Ureter (tissue), 1 donor: ENCODE measurements around the gene NCKAP5. TPM values are rescaled to one million over a fixed set of nuclear protein-coding genes. Genes with fewer than 3 reads are reported as not detected.

Experiments
- DNase-seq: peaks from one replicate; pipeline ENCODE4 v3.0.0-alpha.2; 2020; ENCODE audit warnings: low spot score
- total RNA-seq: library from RNA; stranded (reverse); gene quantifications from one replicate; pipeline ENCODE4 v1.2.4, GENCODE V29; 2023
- donor health status: DM: yes; HTN: yes; CAD: no.

NCKAP5 gene
- total RNA-seq, 1 donor from 2014 or later = 7.3 TPM

DNA sequence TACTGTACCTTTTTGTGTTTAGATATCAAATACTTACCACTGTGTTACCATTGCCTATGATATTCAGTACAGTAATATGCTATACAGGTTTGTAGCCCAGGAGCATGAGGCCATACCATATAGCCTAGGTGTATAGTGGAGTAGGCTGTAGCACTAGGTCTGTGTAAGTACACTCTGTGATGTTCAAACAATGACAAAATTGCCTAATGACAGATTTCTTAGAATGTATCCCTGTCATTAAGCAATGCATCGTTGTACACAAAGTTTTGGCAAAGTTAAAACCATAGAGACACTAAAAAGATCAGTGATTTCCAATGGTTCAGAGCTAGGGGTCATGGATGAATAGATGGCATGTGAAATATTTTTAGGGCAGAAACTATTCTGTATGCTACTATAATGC is 415.5 kb downstream of the NCKAP5 start:
- no peak for DNase-seq

DNA sequence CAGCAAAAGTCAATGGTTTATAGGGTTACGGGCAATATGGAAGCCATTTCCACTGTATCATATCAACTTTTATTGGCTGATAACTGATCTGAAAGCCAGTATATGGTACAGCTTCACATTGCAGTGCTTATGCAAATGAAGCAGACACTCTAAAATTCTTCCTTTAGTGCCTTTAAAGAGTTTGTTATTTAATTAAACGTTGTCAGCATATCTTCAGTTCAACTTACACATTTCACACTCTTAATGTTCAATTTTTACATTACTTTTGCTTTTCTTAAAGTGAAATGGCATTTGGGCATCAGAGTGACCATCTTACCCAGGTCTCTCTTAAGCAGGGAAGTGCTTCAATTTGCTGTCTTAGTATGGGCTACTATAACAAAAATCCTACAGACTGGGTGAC is 420.1 kb downstream of the NCKAP5 start:
- no peak for DNase-seq

DNA sequence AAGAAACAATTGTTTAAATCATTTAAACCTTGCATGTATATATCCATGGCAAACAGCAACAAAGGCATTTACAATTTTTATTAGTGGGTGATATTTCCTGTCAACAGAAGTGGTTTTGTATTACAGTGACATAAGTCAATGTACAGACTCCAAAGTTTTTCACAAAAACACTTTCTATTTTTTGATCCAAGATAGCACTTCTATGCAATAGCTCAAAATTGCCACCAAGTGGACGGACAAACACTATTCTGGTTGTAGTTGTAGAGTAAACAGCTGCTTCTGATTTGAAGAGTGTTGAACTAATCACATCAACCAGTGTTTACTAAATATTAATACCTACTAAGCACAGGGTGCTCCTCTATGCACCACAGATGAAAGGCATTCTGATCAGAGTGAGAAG is 421.4 kb downstream of the NCKAP5 start:
- no peak for DNase-seq

DNA sequence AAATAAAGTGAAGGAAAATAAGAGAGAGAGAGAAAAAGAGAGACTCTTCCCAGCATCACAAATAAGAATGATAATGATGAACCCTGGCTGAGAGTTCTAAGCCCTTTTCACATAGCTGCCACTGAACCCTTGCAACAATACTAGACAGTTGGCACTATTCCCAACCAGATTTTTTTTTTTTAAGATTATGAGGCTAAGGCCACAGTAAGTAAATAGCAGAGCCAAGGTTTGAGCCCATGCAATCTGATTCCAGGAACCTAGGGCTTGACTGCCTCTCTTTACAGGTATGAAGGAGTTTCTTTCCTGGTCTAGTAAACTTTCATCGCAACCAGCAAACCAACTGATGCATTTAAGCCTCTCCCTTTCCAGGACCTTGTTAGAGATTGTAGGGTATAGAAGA is 424.6 kb downstream of the NCKAP5 start:
- no peak for DNase-seq

DNA sequence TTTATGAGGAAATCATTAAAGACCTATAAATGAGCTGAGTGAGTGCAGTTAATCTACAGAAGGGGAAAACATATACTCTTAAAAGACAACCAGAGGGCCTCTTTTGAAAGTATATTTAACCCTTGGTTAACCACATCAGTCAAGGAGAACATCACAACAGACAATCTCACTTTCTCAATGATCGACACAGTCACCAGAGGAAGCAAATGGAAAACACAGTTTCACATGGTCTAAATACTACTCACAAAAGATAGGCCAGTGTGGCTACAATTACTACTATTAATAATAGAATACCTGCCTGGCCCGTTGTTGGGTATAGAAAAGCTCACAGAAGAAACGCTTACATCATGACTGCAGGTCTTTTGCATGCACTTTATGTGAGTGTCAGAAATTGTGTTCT is 426.2 kb downstream of the NCKAP5 start:
- no peak for DNase-seq

DNA sequence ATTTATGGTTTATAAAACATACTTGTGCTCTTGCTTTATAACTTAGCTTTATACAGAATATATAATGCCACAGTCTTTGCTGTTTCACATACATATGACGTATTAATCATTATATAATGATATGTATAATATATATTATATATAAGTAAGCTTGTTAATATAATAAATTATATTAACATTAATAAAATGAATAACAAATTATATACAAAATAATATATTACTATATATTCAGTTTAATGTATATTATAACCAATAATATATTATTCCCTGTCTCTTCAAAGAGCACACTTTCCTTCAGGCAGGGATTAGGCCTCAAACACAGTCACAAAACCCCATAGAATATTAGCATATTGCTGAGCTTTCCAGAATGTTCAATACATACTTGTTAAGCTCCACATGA is 427.6 kb downstream of the NCKAP5 start:
- DNase-seq = no peak

DNA sequence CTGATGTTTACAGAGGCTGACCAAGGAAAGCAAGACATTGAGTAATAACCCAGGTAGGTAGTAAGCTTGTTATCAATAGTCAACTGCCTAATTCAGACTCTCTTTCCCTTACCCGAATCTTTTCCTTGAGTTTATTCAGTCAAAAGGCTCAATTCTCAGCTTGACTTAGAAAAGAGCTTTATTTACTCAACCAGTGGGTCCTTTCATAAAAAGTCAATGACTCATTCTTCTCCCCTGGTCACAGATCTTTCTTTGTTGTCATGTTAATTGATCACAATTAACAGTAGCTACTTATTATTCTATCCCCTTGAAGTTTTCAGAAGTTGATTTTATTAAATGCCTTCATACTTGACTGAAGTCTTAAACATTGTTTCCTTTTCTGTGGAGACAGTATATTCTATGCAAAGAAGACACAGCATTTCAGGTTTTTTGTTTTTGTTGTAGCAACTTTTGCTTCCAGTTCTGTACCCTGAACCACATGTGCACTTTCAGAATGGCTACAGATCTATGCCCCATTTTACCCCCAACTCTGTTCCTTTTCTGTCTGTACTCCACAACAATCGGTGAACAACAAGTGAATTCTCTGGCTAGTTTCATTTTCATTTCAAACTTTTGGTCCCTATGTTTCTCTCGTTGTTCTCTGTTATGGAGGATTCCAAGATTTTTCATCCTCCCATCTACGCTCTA is 428.3 kb downstream of the NCKAP5 start:
- DNase-seq = no peak

DNA sequence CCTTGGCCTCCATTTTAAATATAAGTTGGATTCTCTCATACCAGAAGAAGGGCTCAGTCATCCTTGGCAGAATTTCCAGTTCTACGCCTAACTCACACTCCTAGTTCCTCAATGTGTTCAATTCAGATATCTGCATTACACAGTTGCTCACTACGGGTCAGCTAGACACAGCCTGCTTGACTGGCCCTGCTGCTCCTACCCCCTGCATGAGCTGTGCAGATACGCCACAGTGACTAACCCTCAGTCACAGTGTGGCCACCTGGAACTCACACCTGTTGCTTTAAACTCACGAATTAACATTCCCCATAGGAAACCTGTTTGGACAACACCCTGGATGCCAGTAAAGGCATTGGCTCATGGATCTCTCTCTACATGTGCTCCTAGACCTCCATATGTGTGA is 429.6 kb downstream of the NCKAP5 start:
- no peak for DNase-seq

DNA sequence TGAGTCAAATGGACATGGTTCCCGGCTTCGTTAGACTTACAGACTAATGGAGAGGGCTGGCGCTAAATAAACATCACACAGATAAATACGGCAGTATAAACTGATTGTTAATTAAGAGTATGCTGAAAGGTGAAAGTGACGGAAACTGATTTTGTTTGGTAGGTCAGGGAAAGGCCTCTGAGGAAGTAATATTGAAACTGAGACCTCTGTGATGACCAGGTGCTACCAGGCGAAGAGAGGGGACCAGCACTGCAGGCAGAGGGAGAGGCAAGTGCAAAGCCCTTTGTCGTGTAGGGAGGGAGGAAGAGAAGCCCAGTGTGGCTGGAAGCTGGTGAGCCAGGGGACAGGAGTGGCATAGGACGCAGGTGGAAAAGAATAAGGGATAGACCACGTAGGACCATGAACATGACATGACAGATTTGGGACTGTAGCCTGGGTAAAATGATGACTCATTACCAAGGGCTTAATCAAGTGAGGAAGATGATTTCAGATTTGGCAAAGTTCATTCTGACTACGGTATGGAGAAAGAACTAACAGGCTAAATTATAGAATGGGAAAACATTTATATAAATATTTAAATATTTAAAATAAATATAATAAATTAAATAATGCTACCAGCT is 433.1 kb downstream of the NCKAP5 start:
- no peak for DNase-seq

DNA sequence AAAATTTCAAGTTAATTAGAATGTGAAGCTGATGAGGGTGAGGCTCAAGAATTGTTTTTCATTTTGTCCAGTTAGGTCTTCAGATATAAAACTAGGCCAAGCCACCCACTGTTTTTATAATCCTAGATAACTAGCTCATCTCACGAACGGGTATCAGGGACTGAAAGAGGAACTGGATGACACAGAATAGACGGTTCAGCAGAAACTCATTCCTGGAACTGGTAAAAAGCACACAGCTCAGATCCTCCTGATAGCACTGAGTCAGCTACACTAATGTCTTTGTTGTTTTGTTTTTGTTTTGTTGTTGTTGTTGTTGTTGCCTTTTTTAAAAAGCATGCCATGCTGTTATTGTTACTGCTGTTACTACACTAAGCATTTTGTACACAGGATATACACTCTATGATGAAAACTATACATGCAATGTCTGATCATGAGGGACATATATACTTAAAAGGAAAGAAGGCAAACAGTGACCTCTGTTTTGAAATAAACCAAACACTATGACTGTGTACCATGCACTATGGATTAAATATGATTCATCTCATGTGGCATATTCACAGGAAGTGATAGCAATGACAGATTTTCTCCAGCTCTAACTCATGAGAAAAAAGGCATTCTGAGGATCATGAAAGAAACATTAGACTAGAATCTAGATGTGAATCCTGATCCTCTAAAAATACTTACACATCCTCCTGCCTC is 437.6 kb downstream of the NCKAP5 start:
- DNase-seq = no peak

DNA sequence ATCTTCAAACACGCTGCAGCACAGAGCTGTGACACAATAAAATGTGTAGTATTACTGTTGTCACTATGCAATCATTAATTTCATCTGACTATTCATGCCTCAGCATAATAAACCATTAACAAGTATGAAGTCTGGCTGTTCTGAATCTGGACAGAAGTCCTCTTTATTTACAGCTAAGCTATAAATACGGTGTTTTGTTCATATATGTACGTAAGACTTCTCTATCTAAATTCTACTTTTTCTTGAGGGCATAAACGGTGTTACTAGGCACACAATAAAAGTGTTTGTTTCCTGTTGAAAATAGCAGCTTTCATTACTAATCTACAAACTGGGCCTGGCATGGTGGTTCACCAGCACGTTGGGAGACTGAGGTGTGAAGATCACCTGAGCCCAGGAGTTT is 443.8 kb downstream of the NCKAP5 start:
- DNase-seq = no peak

DNA sequence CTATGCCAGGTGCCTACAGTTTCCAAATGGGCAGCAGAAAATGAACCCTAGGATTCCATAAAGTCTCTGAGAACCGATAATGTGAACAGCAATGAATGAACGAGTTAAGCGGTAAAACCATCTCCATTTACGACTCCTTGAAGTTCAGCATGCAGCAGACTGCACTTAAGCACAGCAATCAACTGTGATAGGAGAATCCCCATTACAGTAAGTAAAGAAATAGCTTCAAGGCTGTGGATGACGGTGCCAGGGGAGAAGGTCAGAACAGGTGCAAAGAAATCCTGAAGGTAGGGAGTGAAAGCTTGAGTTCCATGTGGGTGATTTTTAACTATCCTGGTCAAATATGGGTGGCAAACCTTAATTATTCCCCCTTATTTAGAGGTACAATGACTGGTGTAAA is 444.4 kb downstream of the NCKAP5 start:
- DNase-seq = no peak

DNA sequence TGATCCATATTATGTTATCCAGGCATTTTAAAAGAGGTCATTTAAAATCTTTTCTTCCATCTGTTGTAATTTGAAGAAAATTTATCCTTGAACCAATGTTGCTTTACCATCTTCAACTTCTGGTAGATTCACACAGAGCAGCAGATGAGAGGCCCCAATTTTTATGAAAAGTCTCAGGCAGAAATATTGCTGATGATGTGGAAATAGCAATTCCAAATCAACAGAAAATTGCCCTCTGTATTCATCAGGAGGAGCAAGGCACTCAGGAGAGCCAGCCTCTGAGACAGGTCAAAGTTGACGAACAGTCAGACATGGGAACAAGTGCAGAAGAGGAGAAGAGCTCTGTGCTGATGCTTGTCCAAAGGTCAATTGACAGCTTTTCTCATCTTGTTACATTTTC is 444.9 kb downstream of the NCKAP5 start:
- DNase-seq = no peak

DNA sequence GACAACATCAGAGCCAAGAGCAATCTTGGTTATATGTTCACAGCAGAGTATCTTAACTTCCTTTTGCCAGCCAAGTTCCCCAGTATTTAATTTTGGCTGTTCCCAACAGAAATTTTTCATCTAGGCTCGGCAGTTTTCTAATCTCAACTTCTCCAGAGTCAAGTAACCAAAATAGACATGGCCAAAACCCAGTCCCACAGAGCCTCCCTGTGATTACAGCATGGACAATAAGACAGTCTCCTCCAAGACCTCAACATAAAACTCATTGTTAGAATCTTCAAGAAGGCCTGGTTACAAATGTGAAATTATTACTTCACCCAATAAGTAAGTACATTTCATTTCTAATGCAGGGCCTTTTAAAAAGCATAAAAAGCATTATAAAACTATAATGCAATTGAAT is 445.7 kb downstream of the NCKAP5 start:
- no peak for DNase-seq

DNA sequence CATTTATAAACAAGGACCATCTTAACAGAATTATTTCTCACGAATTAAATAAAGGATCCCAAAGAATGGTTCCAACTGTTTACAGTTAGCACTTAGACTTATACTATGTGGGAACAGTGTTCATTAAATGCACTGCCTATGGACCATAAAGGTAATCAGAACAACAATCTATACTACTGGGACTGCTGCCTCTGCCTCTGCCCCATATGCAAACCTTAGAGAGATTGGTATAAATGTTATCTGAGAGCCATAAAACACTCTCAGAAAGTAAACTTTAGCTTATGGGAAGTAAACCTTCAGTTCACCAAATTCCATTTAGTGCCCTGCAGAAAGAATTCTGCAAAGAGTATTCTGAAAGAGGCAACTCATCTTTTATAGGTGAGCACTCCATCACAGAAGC is 448.0 kb downstream of the NCKAP5 start:
- no peak for DNase-seq

DNA sequence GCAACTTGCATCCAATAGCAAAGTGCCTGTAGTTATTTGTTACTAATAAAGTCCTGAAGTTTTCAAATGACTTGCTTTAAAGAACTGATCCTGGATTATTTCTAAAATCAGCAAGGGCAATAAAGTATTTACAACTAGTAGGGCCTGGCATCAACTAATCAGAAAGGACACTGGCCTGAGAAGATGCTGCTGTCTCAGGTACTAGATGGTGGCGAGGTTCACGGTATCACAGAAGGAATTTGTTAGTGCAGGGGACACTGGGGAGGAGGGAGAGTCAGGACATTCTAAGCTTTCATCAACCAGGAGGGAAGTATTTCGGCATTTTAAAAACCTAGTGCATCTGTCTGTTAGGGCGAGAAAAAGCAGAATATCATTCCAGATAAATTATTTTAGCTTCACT is 458.1 kb downstream of the NCKAP5 start:
- DNase-seq = no peak

DNA sequence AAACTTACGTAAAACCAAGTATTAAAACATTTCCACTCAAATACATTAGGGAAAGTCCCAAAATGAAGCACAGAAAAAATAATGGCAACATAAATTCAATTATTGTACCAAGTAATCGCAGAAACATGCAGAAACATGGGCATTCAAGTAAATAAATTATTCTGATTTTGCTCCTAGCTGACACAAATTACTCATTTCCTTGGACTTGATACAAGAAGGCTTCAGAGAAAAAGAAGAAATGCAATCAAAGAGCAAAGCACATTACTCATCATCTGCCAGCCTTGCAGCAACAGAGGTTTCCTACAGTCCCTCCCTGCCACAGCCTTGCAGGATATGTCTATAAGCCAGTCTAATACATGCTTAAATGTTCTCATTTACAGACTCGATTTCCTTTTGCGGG is 458.5 kb downstream of the NCKAP5 start:
- DNase-seq = no peak

DNA sequence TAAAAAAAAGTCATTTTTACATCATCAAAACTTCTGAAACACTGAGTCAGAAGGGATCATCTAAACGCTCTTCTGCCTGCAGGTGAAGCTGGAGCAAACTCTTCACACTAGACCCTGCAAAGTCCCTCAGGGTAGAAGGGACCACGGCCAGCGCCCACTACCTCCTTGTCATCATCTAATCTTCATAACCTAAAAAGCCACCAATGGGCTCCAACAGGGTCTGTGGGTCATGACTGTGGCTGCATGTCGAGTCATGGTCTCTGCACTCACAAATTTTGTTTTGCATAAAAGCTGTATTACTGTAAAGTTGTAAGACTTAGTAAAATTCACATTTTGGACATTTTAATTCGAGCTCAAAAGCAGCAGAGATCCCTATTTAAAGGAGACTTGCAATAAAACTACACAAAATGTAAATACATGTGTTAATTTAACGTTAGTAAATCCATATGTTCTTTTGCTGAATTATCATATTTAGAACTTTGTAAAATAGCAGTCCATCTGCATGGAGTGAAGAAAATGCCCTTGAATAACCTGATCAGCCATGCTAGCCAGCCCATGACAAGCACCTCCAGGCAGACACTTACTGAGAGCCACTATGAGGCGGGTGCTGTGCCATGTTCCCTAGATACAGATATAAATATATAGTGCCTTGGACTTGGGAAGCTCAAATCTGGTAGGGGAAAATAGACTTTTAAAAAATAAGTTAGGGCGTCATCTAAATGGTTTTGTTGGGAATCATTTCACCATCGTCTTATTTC is 461.0 kb downstream of the NCKAP5 start:
- no peak for DNase-seq

DNA sequence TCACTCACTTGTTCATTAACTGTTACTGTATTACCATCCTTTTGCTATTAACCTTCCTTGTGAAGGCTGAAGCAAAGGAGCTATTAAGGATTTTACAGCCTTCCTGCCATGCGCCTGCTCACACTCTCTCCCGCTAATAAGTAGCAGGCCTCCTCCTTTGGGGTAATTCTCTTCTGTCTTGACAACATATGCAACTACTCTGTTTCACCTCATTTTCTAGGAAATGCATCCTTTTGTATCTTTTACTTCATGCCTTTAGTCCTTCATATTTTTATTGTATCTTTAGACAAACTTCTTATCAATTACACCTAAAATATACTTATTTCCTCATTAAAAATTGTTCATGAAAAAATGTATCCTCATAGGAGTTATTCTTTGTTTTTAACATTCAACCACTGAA is 463.4 kb downstream of the NCKAP5 start:
- DNase-seq = no peak

DNA sequence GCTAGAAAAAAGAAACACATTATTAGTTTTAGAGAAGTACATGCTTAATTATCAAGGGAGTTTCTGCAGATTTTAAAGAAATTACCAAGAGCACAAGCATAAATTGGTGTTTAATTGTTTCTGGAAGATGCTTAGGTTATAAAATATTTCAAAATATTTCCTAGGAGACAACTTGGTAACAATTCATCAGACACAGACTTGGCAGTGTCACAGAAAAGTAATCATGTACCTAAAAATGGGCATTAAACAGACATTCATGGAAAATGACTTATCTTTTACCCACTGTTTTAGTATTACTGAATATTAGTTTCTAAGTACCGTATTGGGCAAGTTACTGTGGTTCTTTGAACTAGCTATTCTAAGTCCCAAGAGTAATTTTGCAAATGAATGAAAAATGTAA is 469.5 kb downstream of the NCKAP5 start:
- no peak for DNase-seq

DNA sequence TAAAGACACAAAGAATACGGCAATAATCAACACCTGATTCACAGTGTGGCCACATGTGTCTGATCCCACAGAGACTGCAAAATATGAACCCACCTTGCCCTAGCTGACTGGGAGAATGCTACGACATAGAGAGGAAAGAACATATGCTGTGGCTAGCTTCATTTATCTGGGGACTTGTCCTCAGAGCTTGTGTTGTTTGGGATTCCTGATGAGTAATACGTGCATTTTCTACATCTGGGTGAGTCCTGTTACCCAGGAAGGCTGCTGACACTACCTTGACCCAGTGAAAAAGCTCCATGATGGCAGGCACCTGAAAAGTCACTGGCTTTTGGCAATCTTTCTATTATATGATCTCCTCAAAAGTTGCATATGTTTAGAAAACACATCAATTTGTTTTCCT is 470.6 kb downstream of the NCKAP5 start:
- DNase-seq = no peak

DNA sequence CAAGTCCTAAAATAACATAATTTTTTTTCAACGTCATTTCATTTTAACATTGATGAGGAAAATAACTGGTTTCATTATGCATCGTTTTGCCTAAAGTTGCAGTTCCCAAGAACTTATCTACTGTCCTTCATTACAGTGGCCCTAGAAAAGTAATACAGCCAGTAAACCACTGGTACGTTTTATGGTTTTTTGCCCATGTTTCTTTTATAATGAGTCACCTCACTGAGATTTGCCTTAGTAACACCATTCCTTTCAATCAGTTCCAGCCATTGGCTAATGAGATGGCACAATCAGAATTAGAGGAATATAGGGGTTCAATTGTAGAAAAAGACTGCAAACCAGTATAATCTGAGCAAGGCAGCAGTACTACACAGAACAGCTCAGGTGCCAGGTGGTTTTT is 475.7 kb downstream of the NCKAP5 start:
- DNase-seq = no peak

DNA sequence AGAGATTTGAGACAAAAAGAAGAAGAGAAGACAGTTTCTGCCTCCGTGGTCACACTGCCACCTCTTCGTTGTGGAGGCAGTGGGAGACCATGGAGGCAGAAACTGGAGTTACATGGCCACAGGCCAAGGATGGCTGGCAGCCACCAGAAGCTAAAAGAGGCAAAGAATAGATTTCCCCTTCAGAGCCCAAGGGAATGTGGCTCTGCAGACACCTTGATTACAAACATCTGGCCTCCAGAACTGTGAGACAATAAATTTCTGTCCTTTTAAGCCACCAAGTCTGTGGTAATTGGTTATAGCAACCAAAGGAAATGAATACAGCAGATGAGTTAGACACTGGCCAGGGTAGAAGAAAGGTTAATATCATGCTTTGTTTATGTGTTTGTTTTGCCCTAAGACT is 477.9 kb downstream of the NCKAP5 start:
- DNase-seq = no peak
